SK-N-MC (cell line): ENCODE results near the gene SBNO2.

Experiments used
- EZH2 ChIP-seq: fragments of 200-600 bp; sonication (generic); IDR thresholded peaks from one replicate; pipeline ENCODE4 v1.6.1; 2017; ENCODE audit warnings: antibody characterized with exemption
- FOXP2 ChIP-seq: optimal IDR thresholded peaks from 2 replicates; pipeline ENCODE3; 2011; ENCODE audit warnings: mild to moderate bottlenecking, moderate library complexity; ENCODE audit not compliant: insufficient read depth; ENCODE audit errors: extremely low read length, control extremely low read depth
- POLR2AphosphoS5 ChIP-seq: IDR thresholded peaks from 2 replicates; pipeline ENCODE4 v1.6.1; 2012; ENCODE audit warnings: mild to moderate bottlenecking, low read depth, low read length, borderline replicate concordance

GRCh38 chr19:1162404-1163282 lies 11.4 kb downstream of the SBNO2 start:
- TF ChIP-seq POLR2AphosphoS5 (no peak), EZH2 (no peak), FOXP2 (no peak)
